Sigmoid colon (tissue), 7 donors: Measurements from ENCODE around the gene FHDC1. TPM values are rescaled to one million over a fixed set of nuclear protein-coding genes. Genes with fewer than 3 reads are reported as not detected.

Experiments used
- DNase-seq: peaks from one replicate; pipeline ENCODE4 v3.0.0-alpha.2; 2019
- H3K27ac ChIP-seq, 4 donors: fragments of 200-600 bp; sonication (generic); one replicate each; pipeline ENCODE4 v1.5.1; 2016 to 2019; ENCODE audit warnings: mild to moderate bottlenecking in 1 of 4
- H3K27me3 ChIP-seq, 3 donors: fragments of 200-600 bp; sonication (generic); one replicate each; pipeline ENCODE4 v1.5.1; 2019; ENCODE audit warnings: mild to moderate bottlenecking in 1 of 3
- H3K36me3 ChIP-seq, 4 donors: fragments of 200-600 bp; sonication (generic); one replicate each; pipeline ENCODE4 v1.5.1; 2016 to 2019
- H3K4me1 ChIP-seq, 4 donors: fragments of 200-600 bp; sonication (generic); one replicate each; pipeline ENCODE4 v1.5.1; 2017 to 2019
- H3K4me3 ChIP-seq, 4 donors: fragments of 200-600 bp; sonication (generic); one replicate each; pipeline ENCODE4 v1.5.1; 2017 to 2019; ENCODE audit warnings: mild to moderate bottlenecking in 2 of 4, moderate library complexity in 1 of 4
- H3K9me3 ChIP-seq, 4 donors: fragments of 200-600 bp in 3 of 4; sonication (generic) in 3 of 4; one replicate each; pipeline versions ENCODE4 v1.5.1 to v1.6.1; 2013 to 2019
- EP300 ChIP-seq, 4 donors: sonication (generic); formaldehyde crosslinking; IDR thresholded peaks; one replicate each; pipeline ENCODE4 v1.6.1; 2017; ENCODE audit warnings: antibody characterized with exemption in 4 of 4
- POLR2A ChIP-seq, 2 donors: fragments of 450-650 bp; IDR thresholded peaks; one replicate each; pipeline ENCODE4 v1.6.1; 2016; ENCODE audit warnings: antibody characterized with exemption in 2 of 2, mild to moderate bottlenecking in 2 of 2, moderate library complexity in 2 of 2
- POLR2AphosphoS5 ChIP-seq, 4 donors: sonication (generic); formaldehyde crosslinking; IDR thresholded peaks; one replicate each; pipeline ENCODE4 v1.6.1; 2017; ENCODE audit warnings: antibody characterized with exemption in 4 of 4
- WGBS, 2 donors: extraction: QIAGEN DNeasy Blood & Tissue Kit; methylation state at CpG; one replicate each; pipeline ENCODE4 v1.1.7; 2013; 5-methylcytosine and 5-hydroxymethylcytosine counted together
- intact Hi-C: fragments of 100-400 bp; cut with DNase I; formaldehyde crosslinking; loops from one replicate; pipeline ENCODE4 v1.15.1; 2023
- polyA plus RNA-seq, 3 donors: library from polyadenylated mRNA; stranded (reverse); fragments of 200-250 nt; gene quantifications; one replicate each; pipeline ENCODE4 v1.2.3, GENCODE V29; 2013
- total RNA-seq, 4 donors: library from RNA; depleted of rRNA; stranded (reverse); fragments of >200 nt; gene quantifications; one replicate each; pipeline ENCODE4 v1.1.0, GENCODE V29; 2016
- TF ChIP-seq, protein P1 (sequence below), 4 experiments: fragments of 450-650 bp in 3 of 4; fragments of 200-600 bp in 1 of 4; IDR thresholded peaks; one replicate each; pipeline ENCODE4 v1.5.1; 2016 to 2019; ENCODE audit warnings: antibody characterized with exemption in 4 of 4, mild to moderate bottlenecking in 3 of 4, moderate library complexity in 2 of 4
- donor health status: healthy with polysubstance abuse.
- donor health status: Bipolar disorder and iron deficiency.
- donor health status: healthy.

The FHDC1 gene
- total and polyA plus RNA-seq, 7 donors, result 0.66 to 7.2 (median 2.2) TPM

DNA sequence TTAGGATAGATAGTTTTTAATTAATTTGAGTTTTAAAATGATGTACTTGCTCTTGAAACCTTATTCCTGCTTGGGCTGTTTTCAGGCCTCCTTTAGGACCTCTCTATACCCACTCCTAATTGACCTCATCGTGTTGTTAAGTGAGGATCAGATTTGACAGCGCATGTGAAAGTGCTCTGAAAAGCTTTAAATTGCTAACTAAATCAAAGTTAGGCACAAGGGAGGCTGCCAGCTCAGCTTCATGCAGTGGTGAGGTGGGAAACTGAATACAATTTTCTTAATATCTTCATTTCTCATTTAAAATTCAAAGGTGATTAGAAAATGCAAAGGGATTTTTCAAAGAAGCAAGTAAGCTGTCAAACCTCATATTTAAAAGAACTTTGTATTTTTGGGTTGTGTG lies 20.0 kb downstream of the FHDC1 start:
- H3K4me1 ChIP-seq, result no peaks in the 10 kb centered on the region
- H3K27me3 ChIP-seq, result no peaks in the 10 kb centered on the region
- H3K36me3 ChIP-seq, result no peaks in the 10 kb centered on the region
- 29 to 70% methylated on average over 2 of the region's 2 CpGs for WGBS, 2 donors
- H3K27ac ChIP-seq, result peak overlapping the region in 1 of 4 donors; percentile 44
- TF ChIP-seq, protein P1, sequence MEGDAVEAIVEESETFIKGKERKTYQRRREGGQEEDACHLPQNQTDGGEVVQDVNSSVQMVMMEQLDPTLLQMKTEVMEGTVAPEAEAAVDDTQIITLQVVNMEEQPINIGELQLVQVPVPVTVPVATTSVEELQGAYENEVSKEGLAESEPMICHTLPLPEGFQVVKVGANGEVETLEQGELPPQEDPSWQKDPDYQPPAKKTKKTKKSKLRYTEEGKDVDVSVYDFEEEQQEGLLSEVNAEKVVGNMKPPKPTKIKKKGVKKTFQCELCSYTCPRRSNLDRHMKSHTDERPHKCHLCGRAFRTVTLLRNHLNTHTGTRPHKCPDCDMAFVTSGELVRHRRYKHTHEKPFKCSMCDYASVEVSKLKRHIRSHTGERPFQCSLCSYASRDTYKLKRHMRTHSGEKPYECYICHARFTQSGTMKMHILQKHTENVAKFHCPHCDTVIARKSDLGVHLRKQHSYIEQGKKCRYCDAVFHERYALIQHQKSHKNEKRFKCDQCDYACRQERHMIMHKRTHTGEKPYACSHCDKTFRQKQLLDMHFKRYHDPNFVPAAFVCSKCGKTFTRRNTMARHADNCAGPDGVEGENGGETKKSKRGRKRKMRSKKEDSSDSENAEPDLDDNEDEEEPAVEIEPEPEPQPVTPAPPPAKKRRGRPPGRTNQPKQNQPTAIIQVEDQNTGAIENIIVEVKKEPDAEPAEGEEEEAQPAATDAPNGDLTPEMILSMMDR (IDR thresholded peaks at IDR 0.05), result no peak
- TF ChIP-seq EP300 (IDR thresholded peaks at IDR 0.05) (no peak), POLR2A (IDR thresholded peaks at IDR 0.05) (no peak), POLR2AphosphoS5 (IDR thresholded peaks at IDR 0.05) (no peak)
- no peaks in the 10 kb centered on the region for H3K9me3 ChIP-seq
- no peak overlapping the region for H3K4me3 ChIP-seq
- intact Hi-C loops, result no loop called here
- no peak for DNase-seq

DNA sequence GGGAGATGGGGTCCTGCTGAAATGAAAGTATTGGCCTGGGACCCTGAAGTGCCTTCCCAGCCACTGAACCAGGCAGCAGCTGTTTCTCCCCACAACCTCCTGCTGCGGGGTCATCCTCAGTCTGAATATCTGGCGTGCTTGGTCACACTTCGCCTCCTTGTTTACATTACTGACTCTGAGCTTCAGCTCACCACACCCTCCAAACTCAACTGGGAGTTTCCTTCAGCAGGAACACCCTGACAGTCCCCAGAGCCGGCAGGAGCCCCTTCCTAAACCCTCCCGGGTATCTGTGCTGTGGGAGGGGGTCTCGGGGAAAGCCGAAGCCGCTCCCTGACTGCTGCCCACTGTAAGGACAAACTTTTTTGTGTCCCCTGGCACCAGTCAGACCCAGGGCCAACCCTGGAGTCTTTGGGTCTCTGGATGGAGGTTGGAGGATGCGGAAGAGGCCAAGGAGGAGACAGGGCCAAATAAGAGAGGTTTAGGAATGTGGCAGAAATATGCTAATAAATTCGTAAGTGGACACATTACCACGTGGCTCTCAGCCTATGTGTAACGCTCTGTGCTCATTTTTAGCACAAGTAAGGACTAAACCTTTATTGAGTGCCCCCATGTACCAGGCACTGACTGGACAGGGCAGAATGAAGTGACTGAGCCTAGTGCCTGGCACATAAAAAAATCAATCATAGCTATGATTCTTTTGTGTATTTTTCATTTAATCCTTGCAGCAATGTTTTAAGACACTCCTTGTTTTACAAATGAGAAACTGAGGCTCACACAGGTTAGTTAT lies 20.7 kb downstream of the FHDC1 start:
- Histone ChIP-seq H3K4me1 (no peaks in the 10 kb centered on the region), H3K9me3 (no peaks in the 10 kb centered on the region), H3K36me3 (no peaks in the 10 kb centered on the region), H3K27ac (peak overlapping the region in 2 of 4 donors; percentile 4 to 44), H3K4me3 (no peak overlapping the region), H3K27me3 (no peaks in the 10 kb centered on the region)
- DNase-seq, result no peak
- intact Hi-C loops, result no loop called here
- 24 to 61% methylated on average over 12 of the region's 12 CpGs for WGBS, 2 donors
- TF ChIP-seq, protein P1 (IDR thresholded peaks at IDR 0.05), result no peak
- TF ChIP-seq POLR2A (IDR thresholded peaks at IDR 0.05), result no peak
- TF ChIP-seq EP300 (IDR thresholded peaks at IDR 0.05), result no peak

DNA sequence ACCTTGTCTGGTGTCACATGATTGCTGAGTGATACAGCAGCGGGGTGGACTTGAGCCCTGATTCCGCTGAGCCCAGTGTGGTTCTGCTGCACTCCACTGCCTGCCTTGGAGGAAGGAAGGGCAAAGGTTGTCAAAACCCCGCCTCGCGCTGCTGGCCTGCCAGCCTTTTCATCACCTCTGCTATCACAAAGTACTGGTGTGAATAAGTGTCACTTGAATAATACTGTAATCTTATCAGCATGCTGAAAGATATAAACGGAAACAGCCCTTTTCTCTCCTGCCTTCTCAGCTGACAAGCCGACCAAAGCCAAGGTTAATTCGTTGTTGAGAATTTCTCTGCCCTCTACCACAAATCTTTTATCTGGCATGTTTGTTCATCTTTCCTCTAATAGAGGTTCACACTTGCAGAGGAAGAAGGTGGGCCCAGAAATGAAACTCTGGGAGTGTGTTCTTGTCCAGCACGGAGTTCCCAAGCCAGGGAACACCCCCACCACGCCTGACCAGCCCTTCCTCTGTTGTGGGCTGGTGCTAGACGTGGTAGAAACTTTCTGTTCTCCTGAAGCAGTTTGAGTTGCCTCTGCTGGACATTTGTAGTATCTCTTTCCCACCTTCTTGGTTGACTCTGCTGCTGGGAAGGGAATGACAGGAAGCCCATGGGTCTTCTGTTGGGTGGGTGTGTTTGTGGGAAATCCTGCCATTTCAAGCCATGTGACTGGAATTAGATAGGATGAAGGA lies 21.5 kb downstream of the FHDC1 start:
- no peak for DNase-seq
- no peak overlapping the region for H3K4me3 ChIP-seq
- no peaks in the 10 kb centered on the region for H3K9me3 ChIP-seq
- no peak for TF ChIP-seq POLR2A (IDR thresholded peaks at IDR 0.05)
- no peak for TF ChIP-seq EP300 (IDR thresholded peaks at IDR 0.05)
- TF ChIP-seq, protein P1 (IDR thresholded peaks at IDR 0.05), result no peak
- TF ChIP-seq POLR2AphosphoS5 (IDR thresholded peaks at IDR 0.05), result no peak
- no peaks in the 10 kb centered on the region for H3K4me1 ChIP-seq
- no peaks in the 10 kb centered on the region for H3K27me3 ChIP-seq
- H3K27ac ChIP-seq, result peak overlapping the region in 2 of 4 donors; percentile 4 to 43
- H3K36me3 ChIP-seq, result no peaks in the 10 kb centered on the region
- 15 to 51% methylated on average over 11 of the region's 11 CpGs for WGBS, 2 donors
- intact Hi-C loops, result no loop called here

DNA sequence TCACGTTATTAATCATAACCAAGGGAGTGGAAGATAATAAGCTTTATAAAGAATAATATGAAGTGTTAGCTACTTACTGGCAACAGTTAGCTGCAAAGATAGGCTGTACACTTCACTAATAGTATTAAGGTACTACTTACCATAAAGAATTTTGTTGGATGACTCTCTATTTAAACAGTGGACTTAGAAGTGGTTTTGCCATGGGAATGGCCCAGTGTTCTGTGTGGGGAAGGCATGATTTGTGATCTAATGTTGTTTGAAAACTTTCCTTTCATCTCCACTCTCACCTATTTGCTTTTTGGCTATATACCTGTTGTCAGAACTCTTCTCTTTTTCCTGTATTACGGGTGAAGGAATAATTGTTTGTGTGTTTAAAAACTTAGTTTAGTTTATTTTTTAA lies 23.0 kb downstream of the FHDC1 start:
- intact Hi-C loops, result no loop called here

DNA sequence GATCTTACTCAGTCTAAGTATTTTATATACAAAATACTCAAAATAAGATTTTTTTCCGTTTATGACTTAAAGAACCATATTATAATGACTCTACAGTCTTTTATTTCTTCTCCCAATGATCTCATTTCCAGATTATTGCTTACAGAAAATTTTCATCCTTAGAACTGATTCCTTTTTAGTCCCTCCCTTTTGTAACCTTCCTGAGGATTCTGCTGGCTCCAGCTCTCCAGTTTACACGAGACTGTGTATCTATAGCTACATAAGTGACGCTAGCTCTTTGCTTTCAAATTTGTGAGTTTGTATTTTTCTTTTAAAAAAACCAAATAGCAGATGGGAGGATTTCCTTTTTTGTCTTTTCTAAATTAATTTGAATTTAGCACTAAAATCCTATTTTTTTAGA lies 24.0 kb downstream of the FHDC1 start:
- Histone ChIP-seq H3K36me3 (no peaks in the 10 kb centered on the region), H3K4me1 (no peaks in the 10 kb centered on the region), H3K27me3 (no peaks in the 10 kb centered on the region), H3K4me3 (no peak overlapping the region), H3K27ac (no peak overlapping the region), H3K9me3 (no peaks in the 10 kb centered on the region)
- no peak for TF ChIP-seq POLR2AphosphoS5 (IDR thresholded peaks at IDR 0.05)
- WGBS, 2 donors, result 88 to 89% methylated on average over 3 of the region's 3 CpGs
- DNase-seq, result no peak
- intact Hi-C loops, result no loop called here

More for the DNA sequence above, 23.0 kb downstream of the FHDC1 start:
- Histone ChIP-seq H3K36me3 (no peaks in the 10 kb centered on the region), H3K4me1 (no peaks in the 10 kb centered on the region), H3K27ac (no peak overlapping the region), H3K27me3 (no peaks in the 10 kb centered on the region), H3K9me3 (no peaks in the 10 kb centered on the region), H3K4me3 (no peak overlapping the region)
- 57 to 69% methylated on average over 2 of the region's 2 CpGs for WGBS, 2 donors
- no peak for DNase-seq
- TF ChIP-seq POLR2A (IDR thresholded peaks at IDR 0.05), result no peak
- no peak for TF ChIP-seq POLR2AphosphoS5 (IDR thresholded peaks at IDR 0.05)
